SIG-M5 (cell line): ENCODE results near the gene ZC3H15.
"Not testable (repeated sequence)": the region's sequence is repeated elsewhere in the genome, so short reads cannot be mapped to it uniquely, and the experiment has no call there.

Experiments used
- DNase-seq: peaks from one replicate; lab custom pipeline; 2025; lab: John Stamatoyannopoulos, UW

Gene ZC3H15

DNA sequence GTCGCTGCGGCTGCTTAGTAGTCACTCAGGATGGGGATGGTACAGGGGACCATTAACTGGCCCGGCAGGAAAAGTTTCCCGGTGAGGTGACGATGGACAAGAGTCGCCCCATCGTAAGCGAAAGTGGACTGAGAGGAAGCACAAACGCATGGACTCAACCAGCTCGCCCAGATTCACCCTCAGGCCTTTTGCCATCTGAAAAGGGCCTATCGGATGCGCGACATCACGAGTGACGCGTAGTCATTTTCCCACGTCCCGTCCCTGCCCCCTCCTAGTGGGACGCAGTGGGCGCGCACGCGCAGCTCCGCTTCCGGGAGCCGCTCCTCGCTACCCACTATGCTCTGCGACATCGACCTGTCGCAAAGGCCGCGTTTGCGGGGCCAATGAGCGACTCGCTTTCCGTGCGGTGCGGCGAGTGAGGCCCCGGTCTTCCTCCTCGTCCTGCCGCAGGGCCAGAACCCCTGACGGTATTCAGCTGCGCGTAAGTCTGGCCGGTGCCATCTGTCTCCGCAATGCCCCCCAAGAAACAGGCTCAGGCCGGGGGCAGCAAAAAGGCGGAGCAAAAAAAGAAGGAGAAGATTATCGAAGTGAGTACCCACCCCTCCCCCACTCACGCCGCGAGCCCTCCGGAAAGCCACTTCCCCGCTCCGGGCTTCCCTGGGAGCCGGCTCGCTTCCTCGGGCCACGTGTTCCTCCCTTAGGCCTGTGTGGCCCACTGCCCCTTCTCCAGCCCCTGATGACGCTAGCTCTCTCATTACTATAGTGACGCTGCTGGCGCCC is at the start of gene ZC3H15:
ZC3H15 (plus strand) TSS at position 390 of the 780 bp plus-strand sequence; CDS start at position 513, 123 bp downstream.
- DNase-seq: peak; percentile 77

DNA sequence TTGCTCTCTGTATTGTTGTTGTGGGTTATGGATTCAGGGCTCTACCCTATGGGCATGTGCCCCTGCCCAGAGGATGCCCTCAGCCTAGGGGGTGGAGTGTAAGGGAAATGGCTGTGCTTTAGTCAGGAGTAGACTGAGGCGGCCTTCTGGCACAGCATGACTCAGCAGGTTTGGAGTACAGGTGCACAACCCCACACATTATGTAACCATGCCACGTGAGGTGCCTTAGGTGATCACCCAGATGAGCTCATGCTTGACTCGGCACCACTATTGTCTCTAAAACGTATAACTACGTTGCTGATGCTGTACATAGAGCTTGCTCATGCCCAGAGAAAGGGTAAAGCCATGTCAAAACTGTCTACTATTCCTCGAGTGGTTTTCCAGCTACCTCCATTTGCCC is 48.3 kb upstream of the ZC3H15 start:
- DNase-seq: no peak

DNA sequence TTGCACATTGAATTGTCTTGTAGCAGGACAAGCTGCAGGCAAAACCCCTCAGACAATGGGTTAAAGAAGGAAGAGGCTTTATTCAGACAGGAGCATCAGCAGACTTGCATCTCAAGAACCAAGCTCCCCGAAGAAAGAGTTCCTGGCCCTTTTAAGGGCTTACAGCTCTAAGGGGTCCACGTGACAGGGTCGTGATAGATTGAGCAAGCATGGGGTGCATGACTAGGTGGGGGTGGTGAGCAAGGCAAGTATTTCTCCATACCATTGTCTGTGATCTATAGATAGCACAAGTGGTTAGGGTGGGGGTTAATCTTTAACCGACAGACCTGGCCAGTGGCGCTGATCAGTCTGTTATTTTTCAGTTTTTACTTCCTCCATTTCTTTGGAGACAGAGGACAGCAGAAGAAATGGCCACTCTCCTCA is 46.4 kb upstream of the ZC3H15 start:
- not testable (repeated sequence) for DNase-seq

DNA sequence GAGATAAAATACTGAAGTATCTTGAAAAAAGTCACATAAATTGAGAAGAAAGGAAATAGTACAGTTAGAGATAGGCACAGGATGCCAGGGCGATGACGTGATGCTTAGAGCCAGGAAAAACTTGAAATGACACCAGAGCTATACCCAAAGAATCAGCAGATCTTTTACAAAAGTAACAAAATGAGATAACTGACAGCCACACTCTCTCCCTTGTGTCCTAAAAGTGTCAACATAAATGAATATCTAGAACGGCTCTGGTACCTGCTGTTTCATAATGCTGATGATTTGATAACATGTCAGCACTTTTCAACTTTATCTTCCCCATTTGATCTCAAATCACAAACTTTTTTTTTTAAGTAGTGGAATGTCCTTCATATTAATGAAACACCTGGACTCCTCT is 45.6 kb upstream of the ZC3H15 start:
- no peak for DNase-seq

DNA sequence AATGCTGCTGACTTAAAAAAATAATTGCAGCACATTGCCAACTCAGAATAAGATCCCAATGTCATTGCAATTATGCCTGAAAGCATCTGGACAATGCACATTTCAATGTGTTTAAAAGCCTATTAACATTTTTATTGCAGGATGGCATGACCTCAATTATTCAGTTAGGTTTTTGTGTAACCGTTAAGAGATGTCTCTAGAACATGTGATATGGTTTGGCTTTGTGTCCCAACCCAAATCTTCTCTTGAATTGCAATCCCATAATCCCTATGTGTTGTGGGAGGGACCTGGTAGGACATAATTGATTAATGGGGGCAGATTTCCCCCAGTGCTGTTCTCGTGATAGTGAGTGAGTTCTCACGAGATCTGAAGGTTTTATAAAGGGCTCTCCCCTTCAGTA is 43.2 kb upstream of the ZC3H15 start:
- DNase-seq: no peak

DNA sequence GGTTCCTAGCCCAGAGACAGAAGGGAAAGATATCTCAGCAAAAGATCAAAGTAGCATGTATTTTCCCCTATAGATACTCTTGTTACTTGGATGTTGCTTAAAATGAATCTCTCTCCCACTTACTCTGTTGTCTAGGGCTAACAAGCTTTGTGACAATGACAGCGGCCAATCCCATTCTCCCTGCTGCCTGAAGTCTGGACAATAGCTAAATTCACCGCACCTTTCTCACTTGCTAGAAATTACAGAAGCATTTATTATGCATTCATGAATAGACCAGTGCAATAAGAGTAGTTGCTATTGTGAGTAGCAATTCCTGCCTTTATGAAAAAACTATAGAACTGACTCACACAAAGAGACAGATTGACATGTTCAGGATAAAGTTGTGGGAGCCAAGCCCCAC is 42.2 kb upstream of the ZC3H15 start:
- no peak for DNase-seq

DNA sequence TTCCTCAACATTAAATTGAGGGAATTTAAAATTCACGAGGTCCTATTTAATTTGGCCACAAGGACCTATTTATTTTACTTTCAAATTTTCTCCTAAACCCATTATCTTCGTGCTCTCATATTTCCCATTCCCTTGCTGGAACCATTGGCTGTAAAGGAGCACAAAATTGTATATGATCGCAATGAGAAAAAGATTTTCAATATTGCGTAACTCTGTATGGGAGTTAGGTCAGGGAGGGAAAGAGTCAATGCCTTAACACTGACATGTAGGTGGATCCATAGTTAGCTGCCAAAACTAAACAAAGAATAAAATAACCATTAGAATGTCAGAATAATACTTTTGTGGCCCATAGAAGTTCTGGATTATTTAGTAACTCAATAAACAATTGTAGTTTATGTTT is 40.6 kb upstream of the ZC3H15 start:
- no peak for DNase-seq

DNA sequence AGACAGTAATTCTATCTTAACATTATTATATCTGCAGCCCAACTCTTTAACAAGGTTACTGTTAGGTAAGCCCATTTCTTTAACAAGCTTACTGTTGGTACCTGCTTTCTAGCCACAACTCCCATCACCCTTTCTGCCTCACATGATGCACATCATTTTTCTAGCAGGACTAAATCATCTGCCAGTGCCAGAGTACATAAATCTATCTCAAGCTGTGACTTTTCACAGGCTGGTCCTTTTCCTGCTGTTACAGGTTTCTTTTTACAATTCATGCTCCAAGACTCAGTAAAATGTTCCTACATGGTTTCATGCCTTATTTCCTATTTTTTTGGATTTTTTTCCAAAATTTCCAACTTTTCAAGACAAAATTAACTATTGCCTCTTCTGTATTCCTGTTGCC is 30.4 kb upstream of the ZC3H15 start:
- DNase-seq: no peak

DNA sequence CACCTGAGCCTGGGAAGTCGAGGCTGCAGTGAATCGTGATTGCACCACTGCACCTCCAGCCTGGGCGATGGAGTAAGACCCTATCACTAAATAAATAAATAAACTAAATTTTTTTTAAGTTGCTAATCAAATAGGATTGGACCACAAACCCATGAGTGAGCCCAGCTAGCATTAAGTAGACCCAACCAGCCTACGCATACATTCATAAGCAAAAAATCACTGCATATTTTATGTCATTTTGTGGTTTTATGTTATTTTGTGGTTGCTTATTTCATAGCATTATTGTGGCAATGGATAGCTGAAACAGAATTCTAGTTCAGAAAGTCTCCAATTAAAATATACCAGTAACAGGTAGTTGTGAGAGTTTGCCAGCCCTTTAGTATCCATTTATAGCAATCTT is 29.1 kb upstream of the ZC3H15 start:
- DNase-seq: no peak

DNA sequence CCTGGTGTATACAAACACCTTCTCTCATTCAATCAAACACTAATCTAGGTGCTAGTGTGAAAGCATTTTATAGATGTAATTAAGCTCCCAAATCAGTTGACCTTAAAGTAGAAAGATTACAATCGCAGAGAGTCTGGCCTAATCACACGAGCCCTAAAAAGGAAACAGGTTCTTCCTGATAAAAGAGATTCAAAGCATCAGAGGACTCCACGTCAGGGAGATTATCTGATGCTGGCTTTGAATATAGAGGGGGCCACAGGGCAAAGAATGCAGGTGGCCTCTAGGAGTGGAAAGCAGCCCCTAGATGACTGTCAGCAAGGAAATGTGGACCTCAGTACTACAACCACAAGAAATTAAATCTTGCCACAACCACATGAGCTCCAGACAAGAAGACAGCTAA is 28.2 kb upstream of the ZC3H15 start:
- no peak for DNase-seq

DNA sequence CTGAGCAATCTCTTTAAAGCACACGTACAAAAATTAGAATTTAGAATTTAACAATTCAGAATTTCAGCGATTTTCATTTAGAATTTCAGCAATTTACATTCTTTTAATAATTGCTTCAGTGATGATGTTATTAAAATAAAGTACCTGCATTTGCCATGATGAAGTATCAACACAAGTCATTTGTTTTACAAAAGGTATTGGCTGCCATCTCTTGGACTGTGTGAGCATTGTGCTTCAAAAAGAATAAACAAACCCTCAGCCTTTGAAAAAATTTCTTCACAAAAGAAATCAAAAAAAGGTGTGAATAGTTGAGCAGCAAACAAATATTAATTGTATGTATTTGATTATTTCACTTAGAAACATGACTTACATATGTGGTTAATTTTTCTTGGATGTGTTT is 27.1 kb upstream of the ZC3H15 start:
- DNase-seq: no peak

DNA sequence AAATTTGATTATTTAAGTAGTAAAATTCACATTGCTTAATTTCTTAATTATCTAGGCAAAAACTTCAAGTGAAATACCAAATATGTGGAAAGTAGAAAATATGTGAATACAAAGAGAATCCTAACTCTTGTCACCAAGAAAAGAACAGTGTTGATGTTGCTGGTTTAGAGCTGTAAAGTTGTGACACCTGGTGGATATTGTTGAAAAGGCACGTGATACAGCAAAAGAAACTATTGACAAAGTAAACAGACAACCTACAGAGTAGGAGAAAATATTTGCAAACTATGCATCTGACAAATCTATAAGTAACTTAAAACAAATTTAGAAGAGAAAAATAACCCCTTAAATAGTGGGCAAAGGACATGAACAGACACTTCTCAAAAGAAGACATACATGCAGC is 25.6 kb upstream of the ZC3H15 start:
- no peak for DNase-seq

DNA sequence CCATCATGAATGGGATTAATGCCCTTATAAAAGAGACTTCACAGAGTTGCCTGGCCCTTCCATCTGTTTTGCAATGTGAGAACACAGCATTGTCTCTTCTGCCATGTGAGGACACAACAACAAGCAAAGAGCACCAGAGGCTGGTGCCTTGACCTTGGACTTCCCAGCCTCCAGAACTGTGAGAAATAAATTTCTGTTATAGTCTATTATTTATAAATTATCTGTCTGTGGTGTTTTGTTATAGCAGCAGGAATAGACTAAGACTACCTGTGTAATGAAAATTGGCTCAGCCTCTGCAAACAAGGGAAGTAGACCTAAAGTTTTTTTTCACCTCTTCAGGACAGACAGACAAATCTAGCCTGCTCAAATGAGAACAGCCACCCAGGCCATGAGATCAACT is 19.3 kb upstream of the ZC3H15 start:
- no peak for DNase-seq

DNA sequence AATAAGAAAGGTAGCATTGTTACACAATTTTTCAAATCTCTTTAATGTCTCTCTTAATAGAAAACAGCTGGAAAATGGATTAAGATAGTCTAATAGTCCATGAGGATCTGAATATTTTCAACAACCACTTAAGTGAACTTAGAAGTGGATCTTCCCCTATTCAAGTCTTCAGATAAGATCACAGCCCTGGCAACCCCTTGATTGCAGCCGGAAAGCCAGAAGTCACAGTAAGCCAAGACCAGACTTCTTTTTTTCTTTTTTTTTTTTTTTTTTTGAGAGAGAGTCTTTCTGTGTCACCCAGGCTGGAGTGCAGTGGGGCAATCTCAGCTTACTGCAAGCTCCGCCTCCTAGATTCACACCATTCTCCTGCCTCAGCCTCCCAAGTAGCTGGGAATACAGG is 18.6 kb upstream of the ZC3H15 start:
- no peak for DNase-seq

DNA sequence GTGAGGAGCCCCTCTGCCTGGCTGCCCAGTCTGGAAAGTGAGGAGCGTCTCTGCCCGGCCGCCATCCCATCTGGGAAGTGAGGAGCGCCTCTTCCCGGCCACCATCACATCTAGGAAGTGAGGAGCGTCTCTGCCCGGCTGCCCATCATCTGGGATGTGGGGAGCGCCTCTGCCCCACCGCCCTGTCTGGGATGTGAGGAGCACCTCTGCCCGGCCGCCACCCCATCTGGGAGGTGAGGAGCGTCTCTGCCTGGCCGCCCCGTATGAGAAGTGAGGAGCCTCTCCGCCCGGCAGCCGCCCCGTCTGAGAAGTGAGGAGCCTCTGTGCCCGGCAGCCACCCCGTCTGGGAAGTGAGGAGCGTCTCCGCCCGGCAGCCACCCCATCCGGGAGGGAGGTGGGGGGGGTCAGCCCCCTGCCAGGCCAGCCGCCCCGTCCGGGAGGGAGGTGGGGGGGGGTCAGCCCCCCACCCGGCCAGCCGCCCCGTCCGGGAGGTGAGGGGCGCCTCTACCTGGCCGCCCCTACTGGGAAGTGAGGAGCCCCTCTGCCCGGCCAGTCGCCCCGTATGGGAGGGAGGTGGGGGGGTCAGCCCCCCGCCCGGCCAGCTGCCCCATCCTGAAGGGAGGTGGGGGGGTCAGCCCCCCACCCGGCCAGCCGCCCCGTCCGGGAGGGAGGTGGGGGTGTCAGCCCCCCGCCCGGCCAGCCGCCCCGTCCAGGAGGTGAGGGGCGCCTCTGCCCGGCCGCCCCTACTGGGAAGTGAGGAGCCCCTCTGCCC is 13.2 kb upstream of the ZC3H15 start:
- not testable (repeated sequence) for DNase-seq

DNA sequence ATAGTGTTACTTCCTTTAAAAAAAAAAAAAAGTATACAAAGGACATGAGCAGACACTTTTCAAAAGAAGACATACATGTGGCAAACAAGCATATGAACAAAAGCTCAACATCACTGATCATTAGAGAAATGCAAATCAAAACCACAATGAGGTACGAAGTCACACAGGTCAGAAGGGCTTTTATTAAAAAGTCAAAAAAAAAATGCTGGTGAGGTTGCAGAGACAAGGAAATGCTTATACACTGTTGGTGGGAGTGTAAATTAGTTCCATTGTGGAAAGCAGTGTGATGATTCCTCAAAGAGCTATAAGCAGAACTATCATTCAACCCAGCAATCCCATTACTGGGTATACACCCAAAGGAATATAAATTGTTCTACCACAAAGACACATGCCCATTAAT is 11.8 kb upstream of the ZC3H15 start:
- DNase-seq: not testable (repeated sequence)

DNA sequence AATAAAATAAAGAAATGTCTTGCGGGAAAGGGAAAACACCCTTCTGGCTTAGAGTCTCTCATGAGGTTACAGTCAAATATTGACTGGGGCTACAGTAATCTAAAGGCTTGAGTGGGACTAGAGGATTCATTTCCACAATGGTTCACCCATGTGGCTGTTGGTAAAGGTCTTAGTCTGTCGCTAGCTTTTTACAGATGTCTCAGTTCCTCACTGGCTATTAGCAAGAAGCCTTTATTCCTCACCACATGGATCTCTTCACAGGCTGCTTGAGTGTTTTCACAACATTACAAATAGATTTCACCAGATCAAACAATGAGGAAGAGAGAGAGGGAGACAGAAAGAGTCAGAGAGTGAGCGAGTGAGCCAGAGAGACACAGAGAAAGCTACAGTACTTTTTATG is 8.3 kb upstream of the ZC3H15 start:
- peak; percentile 35 for DNase-seq

DNA sequence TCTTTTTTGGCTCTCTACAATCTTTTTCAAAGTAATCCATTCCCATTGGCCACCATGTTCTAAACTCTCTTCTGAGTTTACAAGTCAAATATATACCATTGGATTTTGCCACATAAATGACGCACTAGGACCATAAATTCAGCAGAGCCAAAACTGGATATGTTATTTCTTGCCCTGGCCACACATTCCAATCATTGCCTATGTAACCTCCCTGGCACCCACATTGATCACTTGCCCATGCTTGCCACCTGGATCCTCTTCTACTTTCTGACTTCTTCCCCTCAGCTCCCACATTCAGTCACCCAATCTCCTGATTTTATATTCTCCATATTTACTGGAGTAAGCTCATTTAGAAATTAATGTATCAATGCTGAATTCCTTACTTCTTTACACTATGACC is 5.1 kb upstream of the ZC3H15 start:
- DNase-seq: no peak

DNA sequence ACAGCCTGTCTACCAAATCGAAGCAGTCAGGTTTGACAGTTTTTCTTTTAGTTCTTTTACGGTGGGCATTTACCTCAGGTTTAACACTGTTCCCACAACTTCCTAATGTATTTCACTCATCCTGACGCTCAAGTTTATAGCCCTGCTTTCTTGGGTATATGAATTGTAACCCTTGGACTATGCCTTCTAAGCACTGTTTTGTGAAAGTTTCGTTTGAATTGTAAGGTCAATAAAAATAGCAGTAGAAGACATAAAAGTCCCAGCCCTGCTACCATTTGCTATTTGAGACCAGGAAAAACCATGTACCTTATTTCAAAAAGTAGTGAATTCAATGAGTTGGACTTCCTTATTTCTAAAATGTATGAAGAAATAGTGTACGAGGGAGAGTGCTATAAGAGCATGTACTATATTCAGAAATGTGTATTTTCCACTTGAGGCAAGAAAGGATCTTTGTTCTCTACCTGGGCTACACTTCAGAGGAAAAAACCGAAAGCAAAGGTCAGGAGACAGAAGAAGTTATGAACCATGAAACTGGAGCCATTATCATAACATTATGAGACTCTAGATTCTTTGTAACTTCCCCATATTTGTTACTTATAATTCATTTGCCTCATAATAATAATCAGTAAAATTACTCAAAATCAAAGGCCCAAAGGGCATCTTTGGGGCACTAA is 1.9 kb upstream of the ZC3H15 start:
- no peak for DNase-seq

DNA sequence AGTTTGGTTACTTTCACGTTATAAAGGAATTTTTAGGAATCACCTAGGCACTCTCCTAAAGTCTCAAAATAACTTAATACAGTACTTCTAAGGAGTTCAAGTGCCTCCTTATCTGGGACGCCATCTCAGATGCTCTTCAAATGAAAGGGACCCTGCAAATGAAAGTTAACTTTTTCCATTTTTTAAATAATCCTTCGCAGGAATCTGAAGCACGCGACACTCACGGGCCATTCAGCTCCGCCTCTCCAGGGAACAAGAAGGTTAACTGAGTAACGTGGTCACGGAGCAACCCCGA is 537 bp upstream of the ZC3H15 start:
- no peak for DNase-seq

DNA sequence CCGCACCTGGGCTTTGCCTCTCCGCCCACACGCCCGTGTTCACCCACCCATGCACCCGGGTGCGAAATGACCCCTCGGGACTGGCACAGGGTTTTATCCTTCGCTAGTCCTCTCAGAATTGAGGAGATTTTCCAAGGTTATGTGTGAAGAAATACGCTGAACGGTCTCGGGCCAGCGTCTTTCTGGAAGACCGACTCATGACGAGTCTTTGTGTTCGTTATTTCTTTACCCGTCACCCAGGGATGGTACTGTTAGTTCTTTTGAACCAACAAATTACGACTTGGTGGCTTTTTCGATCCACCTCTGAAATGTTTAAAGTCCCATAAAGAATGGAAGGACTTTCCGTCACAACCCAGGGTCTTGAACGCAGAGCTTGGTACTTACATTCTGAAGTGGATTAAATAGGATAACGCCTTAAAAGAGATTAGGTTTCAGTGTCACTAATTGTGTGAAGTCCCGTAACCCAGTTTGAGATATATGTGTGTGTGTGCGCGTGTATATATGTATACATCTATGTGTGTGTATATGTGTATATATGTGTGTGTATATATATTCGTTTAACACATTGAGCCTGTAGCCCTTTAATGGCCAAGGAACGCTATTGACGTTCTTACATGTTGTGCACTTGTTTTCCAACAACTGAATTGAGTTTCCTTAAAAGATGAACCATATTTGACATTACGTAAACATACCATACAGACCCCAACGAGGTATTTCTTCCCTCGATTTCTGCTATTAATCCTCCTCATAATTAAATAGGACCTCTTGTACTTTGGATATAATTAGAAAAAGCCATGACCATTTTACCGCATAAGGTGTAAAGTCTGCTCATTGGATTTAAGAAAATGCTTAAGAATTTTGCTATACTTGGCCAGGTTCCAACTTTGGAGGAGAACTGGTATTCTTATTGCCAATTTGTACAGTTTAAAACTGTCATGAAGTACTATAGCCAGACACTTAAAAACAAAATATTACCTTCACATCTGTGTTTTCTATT is 889 bp downstream of the ZC3H15 start:
- DNase-seq: no peak

DNA sequence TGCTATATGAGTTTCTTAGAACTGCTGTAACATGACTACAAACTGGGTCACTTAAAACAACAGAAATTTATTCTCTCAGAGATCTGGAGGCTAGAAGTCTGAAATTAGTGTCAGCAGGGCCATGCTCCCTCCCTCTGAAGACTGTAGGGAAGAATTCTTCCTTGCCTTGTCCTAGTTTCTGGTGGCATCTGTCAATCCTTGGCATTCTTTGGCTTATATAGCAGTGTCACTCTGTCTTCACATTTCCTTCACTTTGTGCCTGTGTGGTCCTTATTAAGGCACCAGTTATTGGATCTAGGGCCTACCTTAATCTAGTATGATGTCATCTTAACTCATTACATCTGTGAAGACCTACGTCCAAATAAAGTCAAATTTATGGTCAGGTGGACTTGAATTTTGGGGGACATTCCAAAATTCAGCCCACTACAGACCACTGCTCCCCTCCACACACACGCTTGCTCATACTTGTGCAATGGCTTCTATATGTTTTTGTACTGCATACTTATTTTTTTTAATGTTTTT is 7.6 kb downstream of the ZC3H15 start:
- DNase-seq: no peak
